CD4-positive, alpha-beta T cell treated with Interleukin-12 subunit alpha and Interleukin-12 subunit beta, for 1 hour (primary cell): Measurements from ENCODE around the gene TTC23.

Source experiments
- DNase-seq: peaks from one replicate; pipeline ENCODE4 v3.0.0-alpha.2; 2020

The TTC23 gene

GRCh38 chr15:99134317-99134821, 115.0 kb downstream of the TTC23 start:
- no peak for DNase-seq

- no peak for DNase-seq
Observed at GRCh38 chr15:99132634-99133287, 116.6 kb downstream of the TTC23 start.

GRCh38 chr15:99132122-99132521, 117.3 kb downstream of the TTC23 start:
- no peak for DNase-seq

DNA sequence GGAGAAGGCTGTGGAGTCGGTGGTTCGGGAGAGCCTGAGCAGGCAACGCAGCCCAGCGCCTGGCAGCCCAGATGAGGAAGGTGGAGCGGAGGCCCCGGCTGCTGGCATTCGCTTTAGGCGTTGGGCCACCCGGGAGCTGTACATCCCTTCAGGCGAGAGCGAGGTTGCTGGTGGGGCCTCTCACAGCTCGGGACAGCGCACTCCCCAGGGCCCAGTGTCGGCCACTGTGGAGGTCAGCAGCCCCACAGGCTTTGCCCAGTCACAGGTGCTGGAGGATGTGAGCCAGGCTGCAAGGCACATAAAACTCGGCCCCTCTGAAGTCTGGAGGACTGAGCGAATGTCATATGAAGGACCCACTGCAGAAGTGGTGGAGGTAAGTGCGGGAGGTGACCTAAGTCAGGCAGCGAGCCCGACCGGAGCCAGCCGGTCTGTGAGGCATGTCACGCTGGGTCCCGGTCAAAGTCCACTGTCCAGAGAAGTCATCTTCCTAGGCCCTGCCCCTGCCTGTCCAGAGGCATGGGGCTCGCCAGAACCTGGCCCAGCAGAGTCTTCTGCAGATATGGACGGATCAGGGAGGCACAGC, 117.8 kb downstream of the TTC23 start:
- no peak for DNase-seq

DNA sequence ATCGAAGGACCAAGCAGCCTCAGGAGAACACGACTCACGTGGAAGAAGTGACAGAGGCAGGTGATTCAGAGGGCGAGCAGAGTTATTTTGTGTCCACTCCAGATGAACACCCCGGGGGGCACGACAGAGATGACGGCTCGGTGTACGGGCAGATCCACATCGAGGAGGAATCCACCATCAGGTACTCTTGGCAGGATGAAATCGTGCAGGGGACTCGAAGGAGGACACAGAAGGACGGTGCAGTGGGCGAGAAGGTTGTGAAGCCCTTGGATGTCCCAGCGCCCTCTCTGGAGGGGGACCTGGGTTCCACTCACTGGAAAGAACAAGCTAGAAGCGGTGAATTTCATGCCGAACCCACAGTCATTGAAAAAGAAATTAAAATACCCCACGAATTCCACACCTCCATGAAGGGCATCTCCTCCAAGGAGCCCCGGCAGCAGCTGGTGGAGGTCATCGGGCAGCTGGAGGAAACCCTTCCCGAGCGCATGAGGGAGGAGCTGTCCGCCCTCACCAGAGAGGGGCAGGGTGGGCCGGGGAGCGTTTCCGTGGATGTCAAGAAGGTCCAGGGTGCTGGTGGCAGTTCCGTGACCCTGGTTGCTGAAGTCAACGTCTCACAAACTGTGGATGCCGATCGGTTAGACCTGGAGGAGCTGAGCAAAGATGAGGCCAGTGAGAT, 118.5 kb downstream of the TTC23 start:
- no peak for DNase-seq

GRCh38 chr15:99130314-99130713, 119.1 kb downstream of the TTC23 start:
- DNase-seq = no peak

DNA sequence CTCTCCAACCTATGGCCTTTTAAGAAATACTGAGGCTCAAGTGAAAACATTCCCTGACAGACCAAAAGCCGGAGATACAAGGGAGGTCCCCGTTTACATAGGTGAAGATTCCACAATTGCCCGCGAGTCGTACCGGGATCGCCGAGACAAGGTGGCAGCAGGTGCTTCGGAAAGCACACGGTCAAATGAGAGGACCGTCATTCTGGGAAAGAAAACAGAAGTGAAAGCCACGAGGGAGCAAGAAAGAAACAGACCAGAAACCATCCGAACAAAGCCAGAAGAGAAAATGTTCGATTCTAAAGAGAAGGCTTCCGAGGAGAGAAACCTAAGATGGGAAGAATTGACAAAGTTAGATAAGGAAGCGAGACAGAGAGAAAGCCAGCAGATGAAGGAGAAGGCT, 119.7 kb downstream of the TTC23 start:
- DNase-seq = no peak

- no peak for DNase-seq
Observed at GRCh38 chr15:99128411-99128810, 121.0 kb downstream of the TTC23 start.

GRCh38 chr15:99127773-99128172, 121.6 kb downstream of the TTC23 start:
- no peak for DNase-seq

DNA sequence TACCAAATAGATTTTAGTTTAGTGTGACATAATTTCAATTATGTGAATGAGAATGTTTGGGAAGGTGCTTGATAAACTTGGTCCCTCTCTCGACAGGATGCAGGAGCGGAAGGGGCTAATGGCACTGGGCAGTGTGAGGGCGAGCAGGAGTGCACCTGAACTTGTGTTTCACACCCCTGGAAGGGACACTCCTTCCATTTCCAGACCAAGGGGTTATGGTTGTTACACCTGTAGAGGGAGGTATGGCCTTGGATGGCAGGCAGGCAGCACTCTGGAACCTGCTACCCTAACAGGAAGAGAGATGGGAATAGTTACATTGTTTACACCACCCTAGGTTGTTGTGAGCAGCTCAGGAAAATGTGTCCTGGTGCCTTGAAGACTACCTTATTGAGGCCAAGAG, 122.5 kb downstream of the TTC23 start:
- DNase-seq = no peak

DNA sequence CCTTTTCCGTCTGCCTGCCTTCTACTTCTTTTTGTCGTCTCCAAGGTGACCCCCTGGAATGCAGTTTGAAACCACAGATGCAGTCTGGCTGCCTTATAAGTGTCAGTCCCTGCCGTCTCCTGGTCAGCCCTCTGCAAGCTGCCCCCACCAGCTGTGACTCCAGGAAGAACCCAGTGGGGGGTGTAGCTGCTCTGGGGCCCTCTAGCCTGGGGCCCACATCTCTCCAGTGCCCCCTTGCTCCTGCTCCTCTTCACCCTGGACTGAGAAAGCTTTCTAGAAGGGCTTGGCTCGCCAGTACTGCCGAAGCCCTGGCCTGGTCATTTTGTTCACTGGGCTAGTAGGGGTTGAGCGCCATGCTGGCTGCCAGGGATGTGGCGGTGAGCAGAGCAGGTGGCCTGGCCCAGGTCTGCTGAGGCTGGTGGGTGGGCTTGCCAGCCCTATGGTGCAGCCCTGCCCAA, 123.2 kb downstream of the TTC23 start:
- no peak for DNase-seq

GRCh38 chr15:99125061-99125891, 124.1 kb downstream of the TTC23 start:
- DNase-seq = no peak

DNA sequence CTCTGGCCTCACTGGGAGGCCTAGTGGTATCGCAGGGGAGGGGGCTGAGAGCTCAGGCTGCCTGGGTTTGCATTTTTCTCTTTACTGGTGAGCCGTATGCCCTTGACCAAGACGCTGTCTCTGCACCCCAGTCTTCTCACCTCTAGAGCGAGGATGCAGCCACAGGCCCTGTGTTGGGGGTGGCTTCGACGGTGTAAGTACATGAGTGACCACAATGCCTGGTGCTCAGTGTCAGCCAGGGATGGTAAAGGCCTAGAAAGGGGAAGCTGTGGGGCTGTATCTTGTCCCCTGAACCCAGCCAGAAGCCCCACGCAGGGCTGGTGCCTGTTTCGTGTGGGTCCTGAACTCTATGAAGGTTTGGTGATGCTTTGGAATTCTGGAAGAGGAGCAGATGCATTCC, 124.7 kb downstream of the TTC23 start:
- DNase-seq = no peak

DNA sequence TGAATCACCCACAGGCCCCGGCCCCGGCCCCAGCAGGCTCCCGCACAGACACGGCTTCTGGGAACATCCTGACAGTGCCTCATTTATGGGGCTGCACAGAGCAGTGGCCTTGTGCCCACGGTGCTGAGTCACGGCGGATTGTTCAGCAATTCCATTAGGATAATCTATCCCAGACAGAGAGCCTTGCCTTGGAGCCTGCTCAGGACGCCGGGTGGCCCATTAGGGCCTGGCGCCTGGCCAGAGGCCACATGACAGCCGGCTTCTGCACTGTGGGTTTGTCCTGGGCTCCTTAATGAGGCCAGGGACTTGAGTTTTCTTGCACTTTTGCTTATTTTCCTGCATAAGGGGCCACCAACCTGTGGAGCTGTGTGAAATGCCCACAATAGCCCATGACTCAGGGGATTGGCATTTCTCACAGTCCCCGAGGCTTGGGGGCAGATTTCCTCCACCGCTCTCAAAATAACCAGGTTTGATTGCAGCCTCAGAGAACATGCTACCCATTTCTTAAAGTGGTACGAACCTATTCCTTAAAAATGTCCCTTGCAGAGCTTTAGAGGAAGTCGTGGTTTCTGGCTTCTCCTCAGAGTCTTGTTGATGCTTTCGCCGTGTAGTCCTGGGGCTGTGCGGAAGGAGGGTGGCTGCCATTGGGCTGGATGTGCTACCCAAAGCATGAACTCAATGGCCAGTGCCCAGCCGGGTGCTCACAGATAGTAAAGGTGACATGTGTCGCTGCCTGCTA, 125.5 kb downstream of the TTC23 start:
- no peak for DNase-seq

DNA sequence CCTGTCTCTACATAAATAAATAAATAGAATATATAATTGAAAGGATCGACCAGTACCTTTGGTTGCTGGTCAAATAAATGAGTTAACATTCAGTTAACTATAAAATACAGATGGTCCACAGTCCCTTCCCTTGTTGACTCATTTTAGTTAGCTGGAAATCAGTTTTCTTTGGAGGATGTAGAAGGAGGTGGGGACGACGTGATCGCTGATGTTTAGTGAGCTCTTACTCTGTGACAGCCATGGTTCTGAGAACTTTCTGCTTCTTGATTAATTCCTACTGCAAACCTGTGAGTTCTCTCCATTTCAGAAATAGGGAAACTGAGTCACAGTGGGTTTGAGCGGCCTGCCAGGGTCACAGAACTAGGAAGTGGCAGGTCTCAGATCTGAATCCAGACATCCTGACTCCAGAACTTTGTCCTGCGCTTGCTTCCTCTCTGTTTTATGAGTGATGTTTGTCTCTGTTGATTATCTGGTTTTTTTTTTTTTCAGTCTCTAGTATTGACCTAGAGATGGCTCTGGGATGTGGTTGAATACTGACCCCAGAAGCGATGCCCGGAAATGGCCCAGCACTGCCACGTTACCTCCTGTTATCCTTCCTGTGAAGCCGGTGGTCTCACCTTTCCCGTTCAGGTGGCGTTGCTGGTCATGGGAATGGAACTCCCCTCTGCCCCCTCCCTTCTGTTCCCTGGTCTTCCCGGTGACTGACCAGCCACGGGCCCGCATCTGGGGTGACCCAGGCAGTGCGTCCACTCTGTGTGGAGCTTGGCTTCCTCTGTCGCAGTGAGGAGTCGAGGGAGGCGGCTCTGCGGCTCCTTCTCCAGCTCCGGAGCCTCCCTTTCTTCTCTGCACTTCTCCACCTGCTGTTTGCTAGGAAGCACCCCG, 126.3 kb downstream of the TTC23 start:
- no peak for DNase-seq

GRCh38 chr15:99121691-99122410, 127.5 kb downstream of the TTC23 start:
- DNase-seq = no peak

DNA sequence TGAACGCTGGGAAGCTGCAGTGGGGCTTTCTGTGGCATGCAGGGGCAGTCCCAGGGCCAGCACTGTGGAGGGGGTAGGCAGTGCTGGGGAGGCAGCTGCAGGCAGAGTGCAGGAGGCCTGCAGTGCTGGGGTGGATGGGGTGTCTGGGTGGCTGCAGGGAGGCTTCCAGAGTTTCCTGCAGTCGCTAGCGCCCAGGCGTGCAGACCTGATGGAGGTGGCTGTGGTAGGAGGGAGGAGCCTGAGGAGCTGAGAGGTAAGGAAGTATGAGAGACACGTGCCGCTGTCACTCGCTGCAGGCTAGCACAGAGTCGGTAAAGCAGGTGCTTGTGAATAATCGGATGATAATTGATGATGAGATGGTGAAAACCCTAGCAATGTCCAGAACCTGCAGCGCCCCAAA, 128.2 kb downstream of the TTC23 start:
- no peak for DNase-seq

DNA sequence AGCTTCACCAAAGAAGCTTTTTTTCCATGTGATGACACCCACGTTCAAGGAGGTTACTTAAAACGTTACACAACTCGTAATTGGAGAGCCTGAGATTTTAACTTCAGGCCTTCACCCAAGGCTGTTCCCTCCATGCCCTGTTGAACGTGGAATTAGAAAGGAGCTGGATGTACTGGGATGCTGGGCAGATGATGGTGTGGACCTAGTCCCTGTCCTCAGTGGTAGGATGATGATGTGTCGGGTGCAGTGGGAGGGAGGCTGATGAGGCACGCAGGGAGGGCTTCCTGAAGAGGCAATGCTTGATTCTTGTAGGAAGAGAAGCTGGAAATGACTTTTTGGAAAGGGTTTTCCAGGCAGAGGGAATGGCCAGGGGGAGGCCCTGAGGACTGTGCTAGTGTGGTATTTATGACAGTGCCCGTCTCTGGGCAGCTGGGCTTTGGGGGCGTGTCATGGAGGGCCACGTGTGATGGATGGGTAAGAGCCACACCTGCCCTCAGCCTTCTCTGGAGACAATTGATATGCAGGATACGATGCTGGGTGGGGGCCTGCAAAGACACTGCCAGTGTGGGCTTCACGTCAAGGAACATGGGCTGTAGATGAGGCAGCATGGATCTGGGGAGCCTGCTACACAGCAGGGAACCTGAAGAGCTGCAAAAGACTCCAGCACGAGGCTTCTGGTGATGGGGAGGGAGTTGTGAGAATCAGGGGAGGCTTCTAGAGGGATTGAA, 129.2 kb downstream of the TTC23 start:
- no peak for DNase-seq

GRCh38 chr15:99118801-99119546, 130.4 kb downstream of the TTC23 start:
- no peak for DNase-seq
